ENCODE data around the gene JAZF1.
"Not testable (repeated sequence)": the region's sequence is repeated elsewhere in the genome, so short reads cannot be mapped to it uniquely, and the experiment has no call there.

Gene JAZF1

GRCh38 chr7:28037220-28038010 lies 143.2 kb downstream of the JAZF1 start:
- peak; percentile 99 for FAIRE-seq

GRCh38 chr7:28036696-28037095 lies 143.9 kb downstream of the JAZF1 start:
- no peak for FAIRE-seq

- FAIRE-seq, result no peak
These were observed 147.2 kb downstream of the JAZF1 start for GRCh38 chr7:28033386-28033785.

- no peak for FAIRE-seq
These were observed 147.7 kb downstream of the JAZF1 start for GRCh38 chr7:28032738-28033380.

- FAIRE-seq, result peak; percentile 11
These were observed 151.5 kb downstream of the JAZF1 start for GRCh38 chr7:28029051-28029450.

GRCh38 chr7:28028471-28028870 lies 152.1 kb downstream of the JAZF1 start:
- no peak for FAIRE-seq

- no peak for FAIRE-seq
These were observed 154.4 kb downstream of the JAZF1 start for GRCh38 chr7:28026237-28026636.

- FAIRE-seq, result no peak
These were observed 155.7 kb downstream of the JAZF1 start for GRCh38 chr7:28024786-28025334.

GRCh38 chr7:28020302-28020940 lies 160.2 kb downstream of the JAZF1 start:
- FAIRE-seq, result peak; percentile 98

- peak; percentile 84 for FAIRE-seq
These were observed 161.6 kb downstream of the JAZF1 start for GRCh38 chr7:28018856-28019465.

GRCh38 chr7:28018446-28018845 lies 162.1 kb downstream of the JAZF1 start:
- FAIRE-seq, result no peak

- FAIRE-seq, result peak; percentile 40
These were observed 162.6 kb downstream of the JAZF1 start for GRCh38 chr7:28018020-28018419.

GRCh38 chr7:28017372-28017771 lies 163.2 kb downstream of the JAZF1 start:
- no peak for FAIRE-seq

- FAIRE-seq, result no peak
These were observed 164.3 kb downstream of the JAZF1 start for GRCh38 chr7:28016297-28016696.

GRCh38 chr7:28015169-28015568 lies 165.4 kb downstream of the JAZF1 start:
- no peak for FAIRE-seq

- not testable (repeated sequence) for FAIRE-seq
These were observed 166.3 kb downstream of the JAZF1 start for GRCh38 chr7:28014340-28014739.

- FAIRE-seq, result no peak
These were observed 167.2 kb downstream of the JAZF1 start for GRCh38 chr7:28013441-28013840.

GRCh38 chr7:28013019-28013418 lies 167.6 kb downstream of the JAZF1 start:
- FAIRE-seq, result no peak

GRCh38 chr7:28008911-28009310 lies 171.7 kb downstream of the JAZF1 start:
- FAIRE-seq, result no peak

GRCh38 chr7:28008171-28008570 lies 172.4 kb downstream of the JAZF1 start:
- FAIRE-seq, result no peak

- no peak for FAIRE-seq
These were observed 174.1 kb downstream of the JAZF1 start for GRCh38 chr7:28006491-28006890.

- no peak for FAIRE-seq
These were observed 174.8 kb downstream of the JAZF1 start for GRCh38 chr7:28005847-28006231.

Measured in A204.1 (cell line).